ENCODE results near the gene DTD1.

The DTD1 gene

DNA sequence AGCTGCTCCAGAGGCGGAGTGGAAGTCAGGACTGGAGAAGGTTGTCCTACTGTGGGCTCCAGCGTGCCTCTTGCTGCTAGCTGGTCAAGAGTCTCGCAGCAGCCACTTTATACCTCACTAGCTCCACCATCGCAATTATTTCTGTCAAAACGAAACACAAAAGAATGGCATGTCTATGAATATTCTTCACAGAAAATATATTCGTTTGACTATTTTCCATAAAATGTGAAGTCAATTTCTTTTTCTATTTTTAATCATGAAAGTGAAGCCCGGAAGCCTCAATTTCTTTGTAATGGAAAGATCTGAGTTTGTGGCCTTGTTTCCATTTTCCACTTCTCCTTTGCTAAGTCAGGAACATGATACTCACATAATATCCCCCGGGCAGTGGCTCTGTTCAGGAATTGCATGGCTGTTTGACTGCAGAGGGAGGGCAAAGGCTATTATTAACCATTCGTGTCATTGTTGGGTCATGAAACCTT is 51.7 kb downstream of the DTD1 start:
- H3F3A ChIP-seq (ENCODE audit: control insufficient read depth, insufficient read depth) = no peaks in the 10 kb centered on the region
- no peaks in the 10 kb centered on the region for H3K9me2 ChIP-seq (replicated peaks; ENCODE audit: control insufficient read depth, low read length)
- H4K20me1 ChIP-seq (ENCODE audit: control insufficient read depth, insufficient read depth, low read depth, low read length) = no peaks in the 10 kb centered on the region
- H3K4me1 ChIP-seq (ENCODE audit: control insufficient read depth, low read length) = no peaks in the 10 kb centered on the region
- no peak overlapping the region for H3K4me2 ChIP-seq (ENCODE audit: low read length)
- H3K79me2 ChIP-seq (ENCODE audit: control insufficient read depth, low read length) = no peaks in the 10 kb centered on the region
- H3K27ac ChIP-seq (ENCODE audit: low read depth, low read length) = no peak overlapping the region
- H3K4me3 ChIP-seq (ENCODE audit: low read length) = no peak overlapping the region
- no peak for TF ChIP-seq EZH2phosphoT487 (IDR thresholded peaks at IDR 0.05; ENCODE audit: borderline replicate concordance, low read length)
- TF ChIP-seq, protein P1, sequence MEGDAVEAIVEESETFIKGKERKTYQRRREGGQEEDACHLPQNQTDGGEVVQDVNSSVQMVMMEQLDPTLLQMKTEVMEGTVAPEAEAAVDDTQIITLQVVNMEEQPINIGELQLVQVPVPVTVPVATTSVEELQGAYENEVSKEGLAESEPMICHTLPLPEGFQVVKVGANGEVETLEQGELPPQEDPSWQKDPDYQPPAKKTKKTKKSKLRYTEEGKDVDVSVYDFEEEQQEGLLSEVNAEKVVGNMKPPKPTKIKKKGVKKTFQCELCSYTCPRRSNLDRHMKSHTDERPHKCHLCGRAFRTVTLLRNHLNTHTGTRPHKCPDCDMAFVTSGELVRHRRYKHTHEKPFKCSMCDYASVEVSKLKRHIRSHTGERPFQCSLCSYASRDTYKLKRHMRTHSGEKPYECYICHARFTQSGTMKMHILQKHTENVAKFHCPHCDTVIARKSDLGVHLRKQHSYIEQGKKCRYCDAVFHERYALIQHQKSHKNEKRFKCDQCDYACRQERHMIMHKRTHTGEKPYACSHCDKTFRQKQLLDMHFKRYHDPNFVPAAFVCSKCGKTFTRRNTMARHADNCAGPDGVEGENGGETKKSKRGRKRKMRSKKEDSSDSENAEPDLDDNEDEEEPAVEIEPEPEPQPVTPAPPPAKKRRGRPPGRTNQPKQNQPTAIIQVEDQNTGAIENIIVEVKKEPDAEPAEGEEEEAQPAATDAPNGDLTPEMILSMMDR (IDR thresholded peaks at IDR 0.05; ENCODE audit: low read depth, low read length, poor library complexity, severe bottlenecking) = no peak
- no peaks in the 10 kb centered on the region for H3K9me3 ChIP-seq (ENCODE audit: control insufficient read depth, insufficient read depth, low read length)
- H3K27me3 ChIP-seq (ENCODE audit: control insufficient read depth, low read length) = no peaks in the 10 kb centered on the region
- H3K36me3 ChIP-seq (ENCODE audit: control insufficient read depth, low read length) = no peaks in the 10 kb centered on the region

DNA sequence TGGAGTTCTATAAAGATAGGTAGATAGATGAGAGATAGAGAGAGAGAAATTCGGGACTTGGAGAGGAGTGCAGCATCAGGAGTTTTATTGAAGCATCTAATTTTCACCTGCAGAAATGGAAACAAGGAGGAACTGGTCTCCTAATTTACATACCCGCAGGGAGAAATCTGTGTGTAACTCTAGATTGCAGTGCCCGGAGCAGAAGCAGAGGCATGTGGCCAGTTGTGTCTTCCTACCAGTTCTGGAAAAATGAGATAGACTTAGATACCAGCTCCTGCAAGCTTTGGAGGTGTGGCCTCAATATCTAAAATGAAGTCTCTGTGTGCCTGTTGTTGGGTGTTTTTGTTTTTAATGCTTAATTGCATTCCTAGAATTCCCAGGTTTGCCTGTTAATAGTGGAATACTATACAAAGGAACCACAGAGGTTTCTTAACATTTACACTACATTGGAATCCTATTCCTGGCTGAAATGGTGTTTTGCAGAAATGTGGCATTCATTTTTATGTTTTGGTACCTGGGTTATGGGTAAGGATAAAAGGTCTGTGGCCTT is 57.4 kb downstream of the DTD1 start:
- H3K27ac ChIP-seq (ENCODE audit: low read depth, low read length) = no peak overlapping the region
- H3K4me2 ChIP-seq (ENCODE audit: low read length) = no peak overlapping the region
- no peaks in the 10 kb centered on the region for H4K20me1 ChIP-seq (ENCODE audit: control insufficient read depth, insufficient read depth, low read depth, low read length)
- no peaks in the 10 kb centered on the region for H3F3A ChIP-seq (ENCODE audit: control insufficient read depth, insufficient read depth)
- H3K79me2 ChIP-seq (ENCODE audit: control insufficient read depth, low read length) = no peaks in the 10 kb centered on the region
- no peaks in the 10 kb centered on the region for H3K4me1 ChIP-seq (ENCODE audit: control insufficient read depth, low read length)
- no peaks in the 10 kb centered on the region for H3K9me2 ChIP-seq (replicated peaks; ENCODE audit: control insufficient read depth, low read length)
- no peaks in the 10 kb centered on the region for H3K9me3 ChIP-seq (ENCODE audit: control insufficient read depth, insufficient read depth, low read length)
- no peak overlapping the region for H3K4me3 ChIP-seq (ENCODE audit: low read length)
- no peak for TF ChIP-seq EZH2phosphoT487 (IDR thresholded peaks at IDR 0.05; ENCODE audit: borderline replicate concordance, low read length)
- TF ChIP-seq, protein P1 (IDR thresholded peaks at IDR 0.05; ENCODE audit: low read depth, low read length, poor library complexity, severe bottlenecking) = no peak
- no peaks in the 10 kb centered on the region for H3K36me3 ChIP-seq (ENCODE audit: control insufficient read depth, low read length)
- no peaks in the 10 kb centered on the region for H3K27me3 ChIP-seq (ENCODE audit: control insufficient read depth, low read length)

DNA sequence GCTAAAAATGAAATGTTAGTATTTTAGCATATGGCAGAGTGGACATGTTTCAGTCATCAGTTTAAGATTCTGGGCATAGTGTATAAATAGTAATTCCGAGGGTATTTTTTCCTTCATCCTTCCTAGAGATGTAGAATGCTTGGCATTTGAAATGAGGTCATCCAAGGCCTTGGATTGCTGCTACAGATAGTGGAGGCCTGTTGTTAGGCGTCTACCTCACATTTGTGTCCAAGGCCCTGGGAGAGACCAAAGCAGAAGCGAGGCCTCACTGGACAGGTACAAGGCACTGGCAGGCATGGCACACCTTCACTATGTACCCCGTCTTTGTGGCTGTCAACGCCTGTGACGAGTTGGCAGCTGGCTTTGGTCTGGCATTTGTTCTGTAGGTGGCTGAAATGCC is 58.0 kb downstream of the DTD1 start:
- no peaks in the 10 kb centered on the region for H3K36me3 ChIP-seq (ENCODE audit: control insufficient read depth, low read length)
- no peaks in the 10 kb centered on the region for H3K9me2 ChIP-seq (replicated peaks; ENCODE audit: control insufficient read depth, low read length)
- H3F3A ChIP-seq (ENCODE audit: control insufficient read depth, insufficient read depth) = no peaks in the 10 kb centered on the region
- H3K79me2 ChIP-seq (ENCODE audit: control insufficient read depth, low read length) = no peaks in the 10 kb centered on the region
- no peaks in the 10 kb centered on the region for H3K27me3 ChIP-seq (ENCODE audit: control insufficient read depth, low read length)
- no peaks in the 10 kb centered on the region for H3K4me1 ChIP-seq (ENCODE audit: control insufficient read depth, low read length)
- no peak for TF ChIP-seq EZH2phosphoT487 (IDR thresholded peaks at IDR 0.05; ENCODE audit: borderline replicate concordance, low read length)
- TF ChIP-seq, protein P1 (IDR thresholded peaks at IDR 0.05; ENCODE audit: low read depth, low read length, poor library complexity, severe bottlenecking) = no peak
- H4K20me1 ChIP-seq (ENCODE audit: control insufficient read depth, insufficient read depth, low read depth, low read length) = no peaks in the 10 kb centered on the region
- H3K4me3 ChIP-seq (ENCODE audit: low read length) = no peak overlapping the region
- no peaks in the 10 kb centered on the region for H3K9me3 ChIP-seq (ENCODE audit: control insufficient read depth, insufficient read depth, low read length)
- no peak overlapping the region for H3K27ac ChIP-seq (ENCODE audit: low read depth, low read length)
- no peak overlapping the region for H3K4me2 ChIP-seq (ENCODE audit: low read length)

Data from DOHH2 (cell line).